Heart left ventricle (tissue), 13 donors: ENCODE results near the gene DUSP1.

Source experiments
- POLR2A ChIP-seq, 2 donors: fragments of 450-650 bp; IDR thresholded peaks; one replicate each; pipeline ENCODE4 v1.6.1; 2017; ENCODE audit warnings: antibody characterized with exemption in 2 of 2, mild to moderate bottlenecking in 2 of 2, moderate library complexity in 2 of 2
- TF ChIP-seq, protein P1 (sequence below), 12 donors: fragments of 200-600 bp; sonication (generic) in 4 of 12; IDR thresholded peaks; one replicate each; pipeline versions ENCODE4 v1.5.0 to v1.8.0; 2018 to 2022; ENCODE audit warnings: antibody characterized with exemption in 12 of 12, mild to moderate bottlenecking in 5 of 12
- donor health status: ischemic (EF 13 %, LVEDD 7.1; RV severe dilation, severe dysfunction).
- donor health status: DM: no; HTN: yes; CAD: no.
- donor health status: DM: no; HTN: no; CAD: no.
- donor health status: ischemic (EF 25% LVEDD 6.9; RV normal size, moderate dysfunction).
- donor health status: ischemic (EF 25% LVEDD 5.7; RV mildly dilated, moderate dysfunction).
- donor health status: ischemic (EF 35%, LVEDD 5.7; RV mildly dilated, moderate dysfunction).
- donor health status: nonischemic (EF 11% LVEDD 7.7; RV severe dilation, severe dysfunction).
- donor health status: DM: yes; HTN: yes; CAD: no.
- donor health status: PGD.
- donor health status: ischemic (EF 29% LVEDD 5.4; RV normal size, mild dysfunction).
- donor health status: nonischemic (EF 23%, LVEDD 6.1; RV moderate dilation, normal function).

DNA sequence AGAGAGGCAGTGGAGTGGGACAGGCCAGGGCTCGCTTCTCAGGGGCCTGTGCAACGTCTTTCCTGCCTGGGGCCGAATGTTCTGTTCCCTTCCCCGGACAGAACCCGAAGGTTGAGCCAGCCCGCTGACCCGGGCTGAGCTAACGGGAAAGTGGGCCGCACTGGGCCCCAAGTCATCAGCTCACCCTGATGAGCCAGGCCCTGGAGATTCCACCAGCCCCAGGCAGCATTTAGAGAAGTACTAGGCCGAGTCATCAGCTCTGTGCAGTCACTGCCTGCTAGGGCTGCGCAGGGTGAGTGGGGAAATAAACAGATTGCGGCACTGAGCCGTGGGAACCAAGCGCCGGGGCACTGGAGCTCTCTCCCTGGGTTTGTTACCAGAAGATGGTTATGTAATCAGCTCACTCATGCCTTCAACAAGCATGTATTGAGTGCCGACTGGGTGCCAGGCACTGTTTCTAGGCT is 29.1 kb upstream of the DUSP1 start:
- TF ChIP-seq, protein P1, sequence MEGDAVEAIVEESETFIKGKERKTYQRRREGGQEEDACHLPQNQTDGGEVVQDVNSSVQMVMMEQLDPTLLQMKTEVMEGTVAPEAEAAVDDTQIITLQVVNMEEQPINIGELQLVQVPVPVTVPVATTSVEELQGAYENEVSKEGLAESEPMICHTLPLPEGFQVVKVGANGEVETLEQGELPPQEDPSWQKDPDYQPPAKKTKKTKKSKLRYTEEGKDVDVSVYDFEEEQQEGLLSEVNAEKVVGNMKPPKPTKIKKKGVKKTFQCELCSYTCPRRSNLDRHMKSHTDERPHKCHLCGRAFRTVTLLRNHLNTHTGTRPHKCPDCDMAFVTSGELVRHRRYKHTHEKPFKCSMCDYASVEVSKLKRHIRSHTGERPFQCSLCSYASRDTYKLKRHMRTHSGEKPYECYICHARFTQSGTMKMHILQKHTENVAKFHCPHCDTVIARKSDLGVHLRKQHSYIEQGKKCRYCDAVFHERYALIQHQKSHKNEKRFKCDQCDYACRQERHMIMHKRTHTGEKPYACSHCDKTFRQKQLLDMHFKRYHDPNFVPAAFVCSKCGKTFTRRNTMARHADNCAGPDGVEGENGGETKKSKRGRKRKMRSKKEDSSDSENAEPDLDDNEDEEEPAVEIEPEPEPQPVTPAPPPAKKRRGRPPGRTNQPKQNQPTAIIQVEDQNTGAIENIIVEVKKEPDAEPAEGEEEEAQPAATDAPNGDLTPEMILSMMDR (IDR thresholded peaks at IDR 0.05): no peak
- TF ChIP-seq POLR2A (IDR thresholded peaks at IDR 0.05): no peak
